HG02884 (cell line): Measurements from ENCODE around the gene GRK5.
"Not testable (repeated sequence)": the region's sequence is repeated elsewhere in the genome, so short reads cannot be mapped to it uniquely, and the experiment has no call there.

ENCODE experiments used
- ATAC-seq: cut with Tn5 transposase; IDR thresholded peaks from one replicate; pipeline ENCODE4 v1.9.1; 2021; ENCODE audit warnings: mild to moderate bottlenecking, moderate library complexity; ENCODE audit not compliant: unreplicated experiment

Gene GRK5

GRCh38 chr10:119272338-119272734, 65.0 kb downstream of the GRK5 start:
- ATAC-seq: not testable (repeated sequence)

GRCh38 chr10:119272736-119273135, 65.4 kb downstream of the GRK5 start:
- no peak for ATAC-seq

GRCh38 chr10:119273413-119273812, 66.0 kb downstream of the GRK5 start:
- no peak for ATAC-seq

GRCh38 chr10:119274519-119275045, 67.2 kb downstream of the GRK5 start:
- no peak for ATAC-seq

- ATAC-seq: no peak
Observed at GRCh38 chr10:119275085-119275484, 67.7 kb downstream of the GRK5 start.

GRCh38 chr10:119276194-119276593, 68.8 kb downstream of the GRK5 start:
- not testable (repeated sequence) for ATAC-seq

GRCh38 chr10:119278126-119278709, 70.8 kb downstream of the GRK5 start:
- ATAC-seq: no peak

GRCh38 chr10:119279441-119279840, 72.1 kb downstream of the GRK5 start:
- ATAC-seq: no peak

GRCh38 chr10:119281581-119282071, 74.3 kb downstream of the GRK5 start:
- no peak for ATAC-seq

GRCh38 chr10:119282446-119282845, 75.1 kb downstream of the GRK5 start:
- ATAC-seq: no peak

- ATAC-seq: no peak
Observed at GRCh38 chr10:119283387-119283786, 76.0 kb downstream of the GRK5 start.

- ATAC-seq: no peak
Observed at GRCh38 chr10:119283818-119284217, 76.4 kb downstream of the GRK5 start.

- no peak for ATAC-seq
Observed at GRCh38 chr10:119284679-119285096, 77.3 kb downstream of the GRK5 start.

- ATAC-seq: no peak
Observed at GRCh38 chr10:119285495-119286267, 78.3 kb downstream of the GRK5 start.

- no peak for ATAC-seq
Observed at GRCh38 chr10:119286516-119286915, 79.1 kb downstream of the GRK5 start.

GRCh38 chr10:119286983-119287633, 79.7 kb downstream of the GRK5 start:
- ATAC-seq: no peak

GRCh38 chr10:119288574-119289001, 81.2 kb downstream of the GRK5 start:
- ATAC-seq: no peak

GRCh38 chr10:119289227-119289920, 82.0 kb downstream of the GRK5 start:
- ATAC-seq: no peak

- no peak for ATAC-seq
Observed at GRCh38 chr10:119290301-119291048, 83.1 kb downstream of the GRK5 start.

GRCh38 chr10:119291223-119291900, 84.0 kb downstream of the GRK5 start:
- no peak for ATAC-seq
